ENCODE data around the gene SPINK8. TPM values are rescaled to one million over a fixed set of nuclear protein-coding genes. Genes with fewer than 3 reads are reported as not detected.

Gene SPINK8
- total and polyA plus RNA-seq, 2 of the 4 experiments (the other 2 are of a cell fraction) = not detected

GRCh38 chr3:48344867-48345507 is 11.5 kb upstream of the SPINK8 start:
- in situ Hi-C loops (cut with MboI; ENCODE audit: low sequenced_read_pairs) (no loop called here), dilution Hi-C loops (cut with HindIII; ENCODE audit: low sequenced_read_pairs, unreplicated experiment) (no loop called here), intact Hi-C loops (cut with micrococcal nuclease) (no loop called here)
- H3K4me3 ChIP-seq (ENCODE audit: insufficient read depth, low read depth, low read length) = no peak overlapping the region
- no peak overlapping the region for H2BK15ac ChIP-seq (ENCODE audit: low read depth, low read length)
- H2AFZ ChIP-seq (replicated peaks; ENCODE audit: low read length, poor library complexity) = no peak overlapping the region
- no peak overlapping the region for H3K23ac ChIP-seq (ENCODE audit: low read depth, low read length)
- CTCF ChIA-PET = no interaction called here
- no peak overlapping the region for H3K56ac ChIP-seq (ENCODE audit: extremely low read depth, insufficient read depth, low read length)
- H2AK9ac ChIP-seq (replicated peaks; ENCODE audit: low read depth, low read length, poor library complexity) = no peak overlapping the region
- DNase-seq (no peak), ATAC-seq (ENCODE audit: low read depth) (no peak)
- no peak overlapping the region for H3K4ac ChIP-seq (ENCODE audit: low read depth, low read length)
- no peak overlapping the region for H4K5ac ChIP-seq (ENCODE audit: low read depth, low read length)
- H2BK120ac ChIP-seq (ENCODE audit: low read depth, low read length) = no peak overlapping the region
- no CpG with 5 or more reads among the region's 1 CpG for WGBS, 2 experiments (ENCODE audit: extremely low coverage in 2 of 2, insufficient read length in 1 of 2)
- H3K4me2 ChIP-seq (ENCODE audit: low read depth, low read length) = no peak overlapping the region
- no peak for TF ChIP-seq CEBPB (IDR thresholded peaks at IDR 0.05; ENCODE audit: low read depth, low read length)
- no peak for TF ChIP-seq MXI1 (IDR thresholded peaks at IDR 0.05; ENCODE audit: borderline replicate concordance, low read depth, low read length)
- TF ChIP-seq CTCF (conservative IDR thresholded peaks at IDR 0.05; ENCODE audit: low read depth, low read length) = no peak
- TF ChIP-seq MAFK (IDR thresholded peaks at IDR 0.05; ENCODE audit: low read depth, low read length) = no peak
- no peak for TF ChIP-seq SMC3 (IDR thresholded peaks at IDR 0.05; ENCODE audit: low read depth, low read length)
- TF ChIP-seq MAZ (IDR thresholded peaks at IDR 0.05; ENCODE audit: borderline replicate concordance, low read depth, low read length) = no peak
- no peak for TF ChIP-seq POLR2A (IDR thresholded peaks at IDR 0.05; ENCODE audit: low read depth, low read length)
- TF ChIP-seq BHLHE40 (IDR thresholded peaks at IDR 0.05; ENCODE audit: low read depth, low read length) = no peak
- TF ChIP-seq NFE2L2 (IDR thresholded peaks at IDR 0.05; ENCODE audit: low read depth, low read length) = no peak
- no peak for TF ChIP-seq CHD1 (IDR thresholded peaks at IDR 0.05; ENCODE audit: low read depth, low read length)
- no peak for TF ChIP-seq RFX5 (IDR thresholded peaks at IDR 0.05; ENCODE audit: low read depth, low read length)
- TF ChIP-seq RCOR1 (IDR thresholded peaks at IDR 0.05; ENCODE audit: insufficient replicate concordance, low read length) = no peak
- no peak for TF ChIP-seq USF2 (IDR thresholded peaks at IDR 0.05; ENCODE audit: low read depth, low read length)
- H4K8ac ChIP-seq (ENCODE audit: low read depth in 2 of 2, low read length in 2 of 2) = no peak overlapping the region
- H3K9me1 ChIP-seq (ENCODE audit: insufficient read depth, low read length) = no peaks in the 10 kb centered on the region
- H3K9ac ChIP-seq (ENCODE audit: low read depth, low read length) = no peak overlapping the region
- H3K27ac ChIP-seq (ENCODE audit: insufficient read depth, low read length) = no peak overlapping the region
- peaks cover 4% of the 10 kb centered on the region for H3K27me3 ChIP-seq (ENCODE audit: control insufficient read depth, insufficient read depth, low read length)
- no peak overlapping the region for H3K14ac ChIP-seq (replicated peaks; ENCODE audit: low read depth, low read length)
- H3K18ac ChIP-seq (ENCODE audit: low read depth, low read length) = no peak overlapping the region
- BruUV-seq (replicated peaks) = no TSS peak
- H3K36me3 ChIP-seq (ENCODE audit: control insufficient read depth, insufficient read depth, low read length) = no peaks in the 10 kb centered on the region
- no peaks in the 10 kb centered on the region for H3K9me3 ChIP-seq (ENCODE audit: control insufficient read depth, insufficient read depth, low read length)
- no peaks in the 10 kb centered on the region for H4K20me1 ChIP-seq (ENCODE audit: insufficient read depth, low read length)
- H3K4me1 ChIP-seq (ENCODE audit: control insufficient read depth, insufficient read depth, low read length) = no peaks in the 10 kb centered on the region
- POLR2A ChIA-PET (ENCODE audit: unreplicated experiment) = no interaction called here
- no peak overlapping the region for H4K91ac ChIP-seq (ENCODE audit: insufficient read depth, low read depth, low read length)
- no peak overlapping the region for H2AK5ac ChIP-seq (ENCODE audit: low read depth, low read length)
- H2BK20ac ChIP-seq (ENCODE audit: low read depth, low read length) = no peak overlapping the region
- H3K79me1 ChIP-seq (ENCODE audit: low read depth in 1 of 2, low read length in 2 of 2) = no peaks in the 10 kb centered on the region
- H2BK5ac ChIP-seq (ENCODE audit: low read depth, low read length, poor library complexity, severe bottlenecking) = no peak overlapping the region
